A549 (cell line): Measurements from ENCODE around the gene REEP6. TPM values are rescaled to one million over a fixed set of nuclear protein-coding genes. Genes with fewer than 3 reads are reported as not detected.

Experiments
- ATAC-seq, 2 experiments: fragments of 200-7000 bp in 1 of 2; fragments of >200 bp in 1 of 2; cut with Nextera tagmentation in 1 of 2; cut with Tn5 transposase in 1 of 2; 3 replicates each; pipeline versions ENCODE4 v1.8.0 to v1.9.1; 2018 to 2020; ENCODE audit warnings: mild to moderate bottlenecking in 1 of 2, moderate library complexity in 1 of 2
- CTCF ChIA-PET: fragments of 300-600 bp; sonication (Branson Sonifier 250); formaldehyde crosslinking; extraction: SDS; loops from one replicate; lab custom pipeline; 2021; ENCODE audit warnings: antibody characterized with exemption, inconsistent platforms; lab: Yijun Ruan, JAX
- POLR2A ChIA-PET: fragments of 350-600 bp; formaldehyde crosslinking; extraction: SDS; loops from one replicate; lab custom pipeline; 2021; ENCODE audit warnings: antibody characterized with exemption, inconsistent platforms; lab: Yijun Ruan, JAX
- DNase-seq, 2 experiments: peaks; one replicate each; pipeline versions ENCODE4 v3.0.0 to v3.0.0-alpha.2; 2011 to 2016; ENCODE audit warnings: low read depth in 1 of 2, low spot score in 1 of 2
- FAIRE-seq: peaks from 2 replicates; lab custom pipeline; 2011; peaks lifted over from hg19 to GRCh38; lab: Jason Lieb, UNC
- H3K27ac ChIP-seq, 2 experiments: fragments of >200 bp; sonication (Bioruptor Twin); formaldehyde crosslinking; 3 replicates each; pipeline ENCODE4 v1.5.1; 2016 to 2017
- H3K4me1 ChIP-seq: fragments of >200 bp; sonication (Bioruptor Twin); formaldehyde crosslinking; 3 replicates; pipeline ENCODE4 v1.6.1; 2016
- H3K4me2 ChIP-seq: fragments of >200 bp; sonication (Bioruptor Twin); formaldehyde crosslinking; 3 replicates; pipeline ENCODE4 v1.6.1; 2016
- H3K4me3 ChIP-seq: fragments of >200 bp; sonication (Bioruptor Twin); formaldehyde crosslinking; 3 replicates; pipeline ENCODE4 v1.5.1; 2016
- H3K9me3 ChIP-seq: fragments of >200 bp; sonication (Bioruptor Twin); formaldehyde crosslinking; 3 replicates; pipeline ENCODE4 v1.6.1; 2016
- EHF ChIP-seq: fragments of 250-450 bp; sonication (Bioruptor Pico); IDR thresholded peaks from 2 replicates; pipeline ENCODE4 v1.5.0; 2020; ENCODE audit warnings: mild to moderate bottlenecking
- ESRRA ChIP-seq: fragments of 150-350 bp; IDR thresholded peaks from 2 replicates; pipeline ENCODE4 v1.6.1; 2014; ENCODE audit warnings: mild to moderate bottlenecking, low read length, borderline replicate concordance
- FOSL2 ChIP-seq, 2 experiments: fragments of 450-650 bp in 1 of 2; fragments of >200 bp in 1 of 2; sonication (Bioruptor Twin) in 1 of 2; formaldehyde crosslinking; IDR thresholded peaks; 2 replicates each; pipeline versions ENCODE4 v1.5.0 to v1.6.1; 2016 to 2020; ENCODE audit warnings: mild to moderate bottlenecking in 1 of 2, moderate library complexity in 1 of 2
- KDM5A ChIP-seq: fragments of 200-600 bp; sonication (generic); IDR thresholded peaks from 2 replicates; pipeline ENCODE4 v1.6.1; 2016; ENCODE audit warnings: antibody characterized with exemption, mild to moderate bottlenecking
- MAFK ChIP-seq: fragments of 450-650 bp; IDR thresholded peaks from 2 replicates; pipeline ENCODE4 v1.6.1; 2014; ENCODE audit not compliant: partially characterized antibody
- MYC ChIP-seq: IDR thresholded peaks from 2 replicates; pipeline ENCODE4 v1.6.1; 2012; ENCODE audit warnings: mild to moderate bottlenecking, inconsistent platforms, low read length, improper control_type of control experiment, borderline replicate concordance
- PBX3 ChIP-seq: IDR thresholded peaks from 2 replicates; pipeline ENCODE4 v1.6.1; 2012
- PHF8 ChIP-seq: fragments of 200-600 bp; sonication (generic); IDR thresholded peaks from 2 replicates; pipeline ENCODE4 v1.6.1; 2016; ENCODE audit warnings: low read depth, mild to moderate bottlenecking, antibody characterized with exemption, moderate library complexity, borderline replicate concordance
- POLR2A ChIP-seq: IDR thresholded peaks from 2 replicates; pipeline ENCODE4 v1.6.1; 2012; ENCODE audit warnings: mild to moderate bottlenecking, low read length
- RAD21 ChIP-seq, 2 experiments: fragments of >200 bp in 1 of 2; sonication (Bioruptor Twin) in 1 of 2; formaldehyde crosslinking in 1 of 2; IDR thresholded peaks in 1 of 2; conservative IDR thresholded peaks in 1 of 2; 2 replicates in 1 of 2; 3 replicates in 1 of 2; pipeline ENCODE4 v1.6.1; 2012 to 2018; ENCODE audit warnings: inconsistent platforms in 1 of 2
- RARB ChIP-seq: fragments of 250-450 bp; sonication (Bioruptor Pico); IDR thresholded peaks from 2 replicates; pipeline ENCODE4 v1.8.0; 2021; ENCODE audit warnings: mild to moderate bottlenecking, moderate library complexity
- RFX5 ChIP-seq: fragments of 450-650 bp; IDR thresholded peaks from 2 replicates; pipeline ENCODE4 v1.7.1; 2014; ENCODE audit warnings: antibody characterized with exemption, mild to moderate bottlenecking, moderate library complexity
- SMC3 ChIP-seq: fragments of >200 bp; sonication (Bioruptor Twin); formaldehyde crosslinking; IDR thresholded peaks from 3 replicates; pipeline ENCODE4 v1.6.1; 2018; ENCODE audit warnings: inconsistent platforms
- TP53 ChIP-seq: fragments of 250-450 bp; sonication (Bioruptor Pico); IDR thresholded peaks from 2 replicates; pipeline ENCODE4 v1.5.0; 2021; ENCODE audit warnings: mild to moderate bottlenecking, moderate library complexity
- ZC3H11A ChIP-seq: fragments of 450-650 bp; IDR thresholded peaks from 2 replicates; pipeline ENCODE4 v1.6.1; 2014; ENCODE audit warnings: antibody characterized with exemption, mild to moderate bottlenecking
- ZNF302 ChIP-seq: fragments of 250-450 bp; sonication (Bioruptor Pico); IDR thresholded peaks from 2 replicates; pipeline ENCODE4 v1.9.0; 2021; ENCODE audit warnings: inconsistent platforms, mild to moderate bottlenecking, moderate library complexity
- ZSCAN20 ChIP-seq: fragments of 250-450 bp; sonication (Bioruptor Pico); IDR thresholded peaks from 2 replicates; pipeline ENCODE4 v1.8.0; 2022; ENCODE audit warnings: mild to moderate bottlenecking, moderate library complexity
- WGBS: methylation state at CpG from one replicate; pipeline ENCODE4 v1.1.6; 2017; ENCODE audit errors: missing lambda C conversion rate; 5-methylcytosine and 5-hydroxymethylcytosine counted together
- polyA plus RNA-seq, 4 experiments: library from polyadenylated mRNA; depleted of rRNA in 3 of 4; stranded (reverse); fragments of >200 nt; fragmentation: RNase III in 1 of 4; extraction: RNeasy Plus Mini Kit Qiagen cat#74134 plus additional on column Dnase treatment in 1 of 4; gene quantifications; 2 replicates in 3 of 4; 3 replicates in 1 of 4; pipeline ENCODE4 v1.2.3, GENCODE V29; 2011 to 2017
- TF ChIP-seq, protein P1 (sequence below): fragments of >200 bp; sonication (Bioruptor Twin); formaldehyde crosslinking; IDR thresholded peaks from 3 replicates; pipeline ENCODE4 v1.6.1; 2016
- TF ChIP-seq, protein P2 (sequence below): fragments of 250-450 bp; sonication (Bioruptor Pico); IDR thresholded peaks from 2 replicates; pipeline ENCODE4 v1.5.0; 2020; ENCODE audit warnings: low read depth, mild to moderate bottlenecking, moderate library complexity
- TF ChIP-seq, protein P3 (sequence below): IDR thresholded peaks from 2 replicates; pipeline ENCODE4 v1.6.1; 2012; ENCODE audit warnings: low read depth, borderline replicate concordance

Gene REEP6
- polyA plus RNA-seq, 2 of the 4 experiments (the other 2 are of a cell fraction), result 1.8 to 4.8 TPM

- CTCF ChIA-PET, result interaction anchor here (1.0 to 1.7 kb wide), 2 partner anchors 24 to 77 kb away, joined by 3 to 7 read pairs; no protein-coding TSS in a partner anchor
- POLR2A ChIA-PET, result no interaction called here
- no peak for ATAC-seq
- WGBS, result 38% methylated on average over 4 of the region's 18 CpGs
- no peak overlapping the region for H3K27ac ChIP-seq
- H3K4me3 ChIP-seq, result no peak overlapping the region
- H3K4me2 ChIP-seq, result no peak overlapping the region
- FAIRE-seq, result no peak
- H3K9me3 ChIP-seq, result no peaks in the 10 kb centered on the region
- H3K4me1 ChIP-seq, result no peaks in the 10 kb centered on the region
- TF ChIP-seq ZNF302 (no peak), SMC3 (no peak), PHF8 (no peak), RARB (CRISPR knock-in tag) (no peak), KDM5A (no peak), MYC (no peak), MAFK (no peak), PBX3 (no peak), ZSCAN20 (CRISPR knock-in tag) (no peak), ZC3H11A (no peak), ESRRA (no peak), EHF (CRISPR knock-in tag) (no peak), POLR2A (no peak), FOSL2 (IDR thresholded peaks at IDR 0.05) (no peak), FOSL2 (CRISPR knock-in tag; IDR thresholded peaks at IDR 0.05) (no peak), RAD21 (conservative IDR thresholded peaks at IDR 0.05 in 1 of 2, IDR thresholded peaks at IDR 0.05 in 1 of 2) (no peak), TP53 (no peak), RFX5 (no peak)
- TF ChIP-seq, protein P1, sequence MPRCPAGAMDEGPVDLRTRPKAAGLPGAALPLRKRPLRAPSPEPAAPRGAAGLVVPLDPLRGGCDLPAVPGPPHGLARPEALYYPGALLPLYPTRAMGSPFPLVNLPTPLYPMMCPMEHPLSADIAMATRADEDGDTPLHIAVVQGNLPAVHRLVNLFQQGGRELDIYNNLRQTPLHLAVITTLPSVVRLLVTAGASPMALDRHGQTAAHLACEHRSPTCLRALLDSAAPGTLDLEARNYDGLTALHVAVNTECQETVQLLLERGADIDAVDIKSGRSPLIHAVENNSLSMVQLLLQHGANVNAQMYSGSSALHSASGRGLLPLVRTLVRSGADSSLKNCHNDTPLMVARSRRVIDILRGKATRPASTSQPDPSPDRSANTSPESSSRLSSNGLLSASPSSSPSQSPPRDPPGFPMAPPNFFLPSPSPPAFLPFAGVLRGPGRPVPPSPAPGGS, result no peak
- TF ChIP-seq, protein P2, sequence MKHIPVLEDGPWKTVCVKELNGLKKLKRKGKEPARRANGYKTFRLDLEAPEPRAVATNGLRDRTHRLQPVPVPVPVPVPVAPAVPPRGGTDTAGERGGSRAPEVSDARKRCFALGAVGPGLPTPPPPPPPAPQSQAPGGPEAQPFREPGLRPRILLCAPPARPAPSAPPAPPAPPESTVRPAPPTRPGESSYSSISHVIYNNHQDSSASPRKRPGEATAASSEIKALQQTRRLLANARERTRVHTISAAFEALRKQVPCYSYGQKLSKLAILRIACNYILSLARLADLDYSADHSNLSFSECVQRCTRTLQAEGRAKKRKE, result no peak
- TF ChIP-seq, protein P3, sequence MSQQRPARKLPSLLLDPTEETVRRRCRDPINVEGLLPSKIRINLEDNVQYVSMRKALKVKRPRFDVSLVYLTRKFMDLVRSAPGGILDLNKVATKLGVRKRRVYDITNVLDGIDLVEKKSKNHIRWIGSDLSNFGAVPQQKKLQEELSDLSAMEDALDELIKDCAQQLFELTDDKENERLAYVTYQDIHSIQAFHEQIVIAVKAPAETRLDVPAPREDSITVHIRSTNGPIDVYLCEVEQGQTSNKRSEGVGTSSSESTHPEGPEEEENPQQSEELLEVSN, result no peak
- no peak for DNase-seq
These were observed 31.9 kb downstream of the REEP6 start for GRCh38 chr19:1522838-1523237.

GRCh38 chr19:1523412-1524286 is 32.7 kb downstream of the REEP6 start, which contains the start of gene PLK5:
TSS of gene PLK5 (plus strand) at chr19:1524077. CDS start at chr19:1526997, 2,920 bp downstream.
- 85% methylated on average over 20 of the region's 92 CpGs for WGBS
- H3K4me3 ChIP-seq, result no peak within 1 kb of the TSS
- H3K4me1 ChIP-seq, result no peaks in the 10 kb centered on the region
- no peak for ATAC-seq
- no peaks in the 10 kb centered on the region for H3K9me3 ChIP-seq
- no peak for TF ChIP-seq RAD21 (conservative IDR thresholded peaks at IDR 0.05 in 1 of 2, IDR thresholded peaks at IDR 0.05 in 1 of 2)
- TF ChIP-seq, all 56 proteins: peak for 0
- no peak within 1 kb of the TSS for H3K27ac ChIP-seq
- ChIA-PET CTCF (interaction anchor here (1.0 to 1.7 kb wide), 2 partner anchors 23 to 78 kb away, joined by 3 to 7 read pairs; no protein-coding TSS in a partner anchor), POLR2A (no interaction called here)
- no peak for DNase-seq
- FAIRE-seq, result no peak
- H3K4me2 ChIP-seq, result peak within 1 kb of the TSS; percentile 30; the same call in 1 of the 3 replicates
